NCI-H460 (cell line): ENCODE results near the gene FAM72B. TPM values are rescaled to one million over a fixed set of nuclear protein-coding genes. Genes with fewer than 3 reads are reported as not detected.
A peak's percentile ranks its signal among the peaks of the same experiment; 100 is the strongest.
"Not testable (repeated sequence)": the region's sequence is repeated elsewhere in the genome, so short reads cannot be mapped to it uniquely, and the experiment has no call there.

Source experiments
- DNase-seq: peaks from one replicate; pipeline ENCODE4 v3.0.0-alpha.2; 2016; ENCODE audit warnings: low read depth; ENCODE audit errors: extremely low read depth
- polyA plus RNA-seq: library from polyadenylated mRNA; depleted of rRNA; stranded (reverse); fragments of >200 nt; gene quantifications from 2 replicates; pipeline ENCODE4 v1.2.3, GENCODE V29; 2014; cell fraction: nucleus; rRNA removed
- total RNA-seq: library from RNA; depleted of rRNA; stranded (reverse); fragments of >200 nt; shearing (Covaris generic); gene quantifications from 2 replicates; pipeline ENCODE4 v1.2.3, GENCODE V29; 2014; rRNA removed

Gene FAM72B
- total RNA-seq: 17.3 and 18.0 TPM in 2 replicates
- polyA plus RNA-seq: 12.0 and 16.7 TPM in 2 replicates

- DNase-seq: peak; percentile 98
Measured at GRCh38 chr1:121184290-121185127, at the start of gene FAM72B, which contains the start of gene SRGAP2C. TSS of gene FAM72B (minus strand) at chr1:121184340. CDS start at chr1:121183489, 851 bp downstream. TSS of gene SRGAP2C (plus strand) at chr1:121184975. CDS start at chr1:121187447, 2,472 bp downstream.

DNA sequence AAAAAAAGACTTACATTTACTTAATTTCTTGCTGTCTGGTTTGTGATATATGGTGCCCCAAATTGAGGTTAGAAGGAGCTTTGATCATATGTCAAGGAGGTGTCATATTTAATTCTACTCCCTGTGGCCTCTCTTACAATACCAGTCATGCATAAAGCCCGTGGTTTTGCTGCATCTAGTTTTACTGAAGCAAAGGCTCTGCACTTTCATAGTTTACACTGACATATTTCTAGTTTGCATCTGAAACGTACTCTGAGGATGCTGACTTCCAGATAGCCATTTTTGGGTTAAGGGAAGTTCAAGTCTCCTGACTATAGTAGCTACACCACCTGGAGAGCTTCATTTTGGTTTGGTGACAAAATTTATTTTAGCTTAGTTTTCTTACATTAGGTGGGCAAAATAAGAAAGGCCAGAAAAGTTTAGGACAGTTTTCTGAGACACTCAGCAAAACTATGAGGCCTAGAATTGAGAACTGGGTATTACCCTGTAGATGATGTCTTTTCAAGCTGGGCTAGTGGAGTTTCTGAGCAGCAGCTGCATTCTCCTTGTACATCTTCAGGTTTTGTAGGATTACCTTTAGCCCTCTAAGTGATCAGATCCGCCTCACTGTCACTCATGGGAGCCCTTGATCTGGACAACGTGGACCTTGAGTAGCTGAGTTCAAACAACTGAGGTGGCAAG lies 48.4 kb upstream of the FAM72B start:
- DNase-seq: not testable (repeated sequence)

DNA sequence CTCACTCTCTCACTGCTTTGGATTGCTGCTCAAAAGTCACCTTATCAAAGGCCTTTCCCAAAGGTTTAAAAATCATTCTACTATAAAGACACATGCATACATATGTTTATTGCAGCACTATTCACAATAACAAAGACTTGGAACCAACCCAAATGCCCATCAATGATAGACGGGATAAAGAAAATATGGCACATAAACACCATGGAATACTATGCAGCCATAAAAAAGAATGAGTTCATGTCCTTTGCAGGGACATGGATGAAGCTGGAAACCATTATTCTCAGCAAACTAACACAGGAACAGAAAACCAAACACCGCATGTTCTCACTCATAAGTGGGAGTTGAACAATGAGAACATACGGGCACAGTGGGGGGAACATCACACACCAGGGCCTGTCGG lies 46.5 kb upstream of the FAM72B start:
- not testable (repeated sequence) for DNase-seq

DNA sequence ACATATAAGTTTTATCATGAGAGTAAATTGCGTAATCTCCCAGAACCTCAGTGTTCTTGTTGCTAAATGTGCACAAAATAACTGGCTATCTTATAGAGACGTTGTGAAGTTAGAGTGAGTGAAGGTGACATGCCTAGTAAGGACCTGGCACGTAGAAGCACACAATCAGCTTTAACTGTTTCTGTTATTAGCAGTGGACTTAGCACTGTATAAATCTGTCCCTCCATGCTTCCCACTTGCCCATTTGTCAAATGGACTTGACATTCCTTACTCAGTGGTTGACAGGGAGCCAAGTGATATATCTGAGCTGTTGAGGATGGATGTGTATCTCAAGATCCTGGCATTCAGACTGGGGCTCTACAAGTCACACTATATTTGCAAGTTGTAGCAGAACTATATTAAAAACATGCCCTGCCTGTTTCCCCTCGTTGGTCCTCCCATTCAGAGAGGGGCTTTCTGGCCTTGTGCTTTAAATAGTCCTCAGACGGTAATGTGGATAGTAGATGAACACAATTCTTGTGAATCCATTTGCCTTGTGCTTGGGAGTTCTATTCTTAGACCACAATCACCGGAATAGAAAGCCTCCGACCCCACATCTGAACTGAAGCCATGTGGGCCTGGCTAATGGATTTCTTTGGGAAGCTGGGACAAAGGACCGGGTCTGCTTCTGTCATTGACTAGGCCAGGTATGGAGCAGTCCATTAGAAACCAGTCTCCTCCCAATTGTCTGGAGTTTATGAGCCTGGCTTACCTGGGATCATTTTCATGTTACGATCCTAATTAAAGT lies 43.6 kb upstream of the FAM72B start:
- not testable (repeated sequence) for DNase-seq

DNA sequence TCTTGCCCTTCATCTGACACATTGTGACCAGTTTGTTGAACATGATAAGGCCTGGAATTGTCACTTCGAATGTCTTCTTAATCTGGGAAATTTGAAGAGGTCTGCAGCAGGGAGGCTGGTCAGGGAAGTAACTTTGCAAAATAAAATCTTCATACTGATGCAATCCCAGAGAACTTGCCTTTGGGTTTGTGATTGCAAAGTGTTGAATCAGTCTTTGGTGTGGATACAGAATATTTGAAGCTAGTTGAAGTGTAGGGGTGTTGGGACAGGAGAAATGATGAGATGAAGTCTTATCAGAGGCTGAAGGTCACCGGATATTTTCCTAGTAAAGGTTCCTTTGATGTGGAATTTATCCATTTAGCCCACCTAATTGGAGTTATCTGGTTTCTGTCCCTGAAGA lies 42.8 kb upstream of the FAM72B start:
- DNase-seq: not testable (repeated sequence)

GRCh38 chr1:121226295-121226904 lies 42.3 kb upstream of the FAM72B start:
- DNase-seq: not testable (repeated sequence)

DNA sequence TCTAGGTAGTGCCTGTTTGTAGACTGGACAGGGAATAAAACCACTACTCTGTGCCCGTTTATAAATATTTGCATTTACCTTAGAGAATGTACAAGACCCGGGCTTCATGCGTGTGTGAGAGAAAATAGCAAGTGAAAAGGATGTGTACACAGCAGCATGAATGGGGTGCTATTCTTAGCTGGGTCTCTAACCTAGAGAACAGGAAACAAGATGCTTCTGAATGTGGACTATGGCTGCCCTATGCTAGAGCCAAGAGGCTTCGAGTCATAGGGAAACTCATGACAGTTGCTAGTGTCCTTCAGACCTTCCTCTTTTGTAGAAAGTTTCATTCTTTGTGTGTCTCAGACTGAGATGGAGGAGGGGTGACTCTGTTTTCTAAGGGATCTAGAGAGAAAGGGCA lies 40.6 kb upstream of the FAM72B start:
- DNase-seq: not testable (repeated sequence)

GRCh38 chr1:121221770-121222169 lies 37.6 kb upstream of the FAM72B start:
- DNase-seq: not testable (repeated sequence)

DNA sequence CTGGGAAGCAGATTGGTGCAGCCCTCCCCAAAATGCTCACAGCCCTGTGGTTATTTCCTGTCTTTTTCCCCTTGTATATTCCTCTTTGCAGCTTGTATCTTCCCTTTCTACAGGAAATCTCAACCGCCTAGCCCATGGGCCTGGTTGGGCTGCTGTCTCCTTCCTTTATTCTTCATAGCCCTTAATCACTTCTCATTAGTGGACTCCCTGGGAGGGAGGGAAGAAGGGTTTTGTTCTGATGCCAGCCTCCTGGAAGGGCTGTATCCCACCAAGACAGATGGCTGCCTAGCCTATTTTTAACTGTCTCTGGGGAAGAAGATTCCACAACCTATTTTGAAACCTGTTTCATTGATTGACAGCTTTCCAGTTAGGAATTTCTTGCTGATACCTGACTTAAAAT lies 32.5 kb upstream of the FAM72B start:
- not testable (repeated sequence) for DNase-seq

DNA sequence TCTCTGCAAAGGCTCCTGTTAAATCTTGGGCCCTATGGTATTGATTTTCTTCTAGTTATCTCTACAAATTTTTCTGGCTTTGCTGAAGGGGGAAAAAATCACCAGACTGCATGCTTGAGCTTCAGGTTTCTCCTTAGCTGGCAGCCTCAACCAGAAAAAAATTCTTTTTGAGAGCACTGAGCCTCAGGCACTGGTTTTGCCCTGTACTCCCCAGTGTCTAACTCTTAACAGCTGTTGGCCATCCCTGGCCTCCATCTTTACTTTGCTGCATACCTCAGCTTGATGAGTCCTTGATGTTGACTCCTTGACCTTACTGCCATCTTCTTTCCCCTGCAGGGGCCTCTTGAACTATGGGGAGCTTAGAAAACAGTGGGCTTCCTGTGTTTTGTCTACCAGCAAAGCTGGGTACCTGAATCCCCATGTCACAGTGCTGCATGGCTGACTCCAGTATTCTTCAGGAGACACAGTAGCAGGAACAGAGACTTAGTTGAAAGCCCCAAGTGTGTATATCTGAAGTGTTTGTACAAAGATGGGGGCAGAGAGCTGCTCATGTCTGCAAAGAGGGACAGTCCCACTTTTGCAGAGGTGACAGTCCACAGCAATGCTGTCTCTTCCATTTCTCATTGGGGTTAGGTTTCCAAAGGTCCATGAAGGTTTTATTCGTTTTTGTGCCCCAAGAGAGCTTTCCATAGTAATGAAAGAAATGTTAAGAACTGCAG lies 31.7 kb upstream of the FAM72B start:
- not testable (repeated sequence) for DNase-seq

- not testable (repeated sequence) for DNase-seq
Measured at GRCh38 chr1:121214544-121215156, 30.5 kb upstream of the FAM72B start.

DNA sequence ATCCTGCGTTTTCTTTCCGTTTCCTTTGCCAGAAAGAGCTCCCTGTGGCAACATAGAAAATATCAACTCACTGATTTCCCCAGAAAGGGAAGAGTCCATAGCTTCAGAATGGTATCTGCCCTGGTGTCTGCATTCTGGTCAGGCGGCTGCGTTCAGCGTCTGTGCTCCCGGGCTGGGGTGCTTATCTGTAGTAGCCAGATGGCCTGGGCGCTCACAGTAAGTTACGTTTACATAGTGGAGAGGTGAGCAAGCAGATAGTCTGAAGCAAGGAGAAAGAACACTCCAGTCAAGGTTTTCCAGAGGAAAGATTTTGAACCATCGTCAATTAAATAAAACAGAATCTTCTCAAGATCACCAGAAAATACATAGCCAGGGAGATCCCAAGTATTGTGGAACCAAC lies 29.4 kb upstream of the FAM72B start:
- not testable (repeated sequence) for DNase-seq

GRCh38 chr1:121210778-121211177 lies 26.6 kb upstream of the FAM72B start:
- DNase-seq: not testable (repeated sequence)

DNA sequence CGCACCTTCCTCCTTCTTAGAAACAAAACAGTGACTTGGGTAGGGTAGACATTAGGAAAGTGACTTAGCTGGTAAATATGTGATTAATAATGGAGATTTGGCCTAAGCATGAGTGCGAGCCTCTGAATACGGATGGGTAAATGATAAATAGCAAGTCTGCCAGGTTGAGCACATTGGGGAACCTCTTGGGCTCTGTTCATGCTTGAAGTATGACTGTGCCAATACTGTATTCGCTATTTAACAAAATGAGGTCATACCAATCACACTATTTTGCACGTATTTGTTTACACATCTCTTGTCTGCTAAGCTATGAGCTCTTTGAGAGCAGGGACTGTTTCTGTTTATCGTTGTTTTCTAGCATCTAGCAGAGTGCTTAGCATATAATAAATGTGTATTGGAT lies 24.2 kb upstream of the FAM72B start:
- not testable (repeated sequence) for DNase-seq

GRCh38 chr1:121207328-121207727 lies 23.2 kb upstream of the FAM72B start:
- not testable (repeated sequence) for DNase-seq

GRCh38 chr1:121205786-121206711 lies 21.9 kb upstream of the FAM72B start:
- not testable (repeated sequence) for DNase-seq

- not testable (repeated sequence) for DNase-seq
Measured at GRCh38 chr1:121202986-121203385, 18.8 kb upstream of the FAM72B start.
